GM13977 (cell line): ENCODE measurements around the gene PDLIM5.
"Not testable (repeated sequence)": the region's sequence is repeated elsewhere in the genome, so short reads cannot be mapped to it uniquely, and the experiment has no call there.

Experiments used
- DNase-seq: peaks from one replicate; pipeline ENCODE4 v3.0.0; 2012; ENCODE audit warnings: low spot score
- CTCF ChIP-seq: IDR thresholded peaks from 2 replicates; pipeline ENCODE4 v1.5.1; 2012; ENCODE audit warnings: mild to moderate bottlenecking, control low read depth; ENCODE audit not compliant: insufficient read depth; ENCODE audit errors: extremely low read depth, missing control alignments
- in situ Hi-C: fragments of 300-500 bp; cut with MboI; formaldehyde crosslinking; loops from one replicate; pipeline ENCODE4 v1.12.0; 2022; ENCODE audit warnings: low sequenced_read_pairs, low pct_unique_long_range_greater_than_20kb, mixed read lengths, inconsistent platforms; ENCODE audit not compliant: unreplicated experiment

The PDLIM5 gene

GRCh38 chr4:94475794-94476193 lies 24.1 kb downstream of the PDLIM5 start:
- no peak for TF ChIP-seq CTCF
- in situ Hi-C loops = no loop called here
- no peak for DNase-seq

- in situ Hi-C loops = no loop called here
- DNase-seq = no peak
- TF ChIP-seq CTCF = no peak
Measured at GRCh38 chr4:94477227-94477626, 25.5 kb downstream of the PDLIM5 start.

GRCh38 chr4:94478805-94479204 lies 27.1 kb downstream of the PDLIM5 start:
- in situ Hi-C loops = not testable (repeated sequence)

GRCh38 chr4:94479358-94480141 lies 27.8 kb downstream of the PDLIM5 start:
- in situ Hi-C loops = no loop called here
- no peak for DNase-seq
- no peak for TF ChIP-seq CTCF

More at GRCh38 chr4:94478805-94479204, 27.1 kb downstream of the PDLIM5 start:
- not testable (repeated sequence) for DNase-seq

GRCh38 chr4:94480362-94480951 lies 28.7 kb downstream of the PDLIM5 start:
- DNase-seq = no peak
- TF ChIP-seq CTCF = no peak
- in situ Hi-C loops = no loop called here

- no peak for TF ChIP-seq CTCF
- in situ Hi-C loops = no loop called here
- no peak for DNase-seq
Measured at GRCh38 chr4:94483895-94484294, 32.2 kb downstream of the PDLIM5 start.

- in situ Hi-C loops = no loop called here
- no peak for DNase-seq
- TF ChIP-seq CTCF = no peak
Measured at GRCh38 chr4:94484818-94485217, 33.1 kb downstream of the PDLIM5 start.
